NCI-H510A treated with DMSO at 0.1 percent for 48 hours (cell line): ENCODE measurements around the gene ZNHIT2.

Source experiments
- DNase-seq: peaks from one replicate; lab custom pipeline; 2025; lab: John Stamatoyannopoulos, UW

ZNHIT2 gene

GRCh38 chr11:65103476-65103875 lies 14.0 kb downstream of the ZNHIT2 start:
- no peak for DNase-seq

GRCh38 chr11:65102142-65103095 lies 15.1 kb downstream of the ZNHIT2 start:
- DNase-seq: no peak

- DNase-seq: no peak
Observed at GRCh38 chr11:65100674-65101350, 16.7 kb downstream of the ZNHIT2 start.

- no peak for DNase-seq
Observed at GRCh38 chr11:65096926-65097325, 20.6 kb downstream of the ZNHIT2 start.

GRCh38 chr11:65095974-65096806 lies 21.3 kb downstream of the ZNHIT2 start, which contains the start of gene VPS51:
Gene VPS51, plus strand, starts transcription at chr11:65096214. Its CDS starts 37 bp downstream, at chr11:65096251.
- DNase-seq: peak; percentile 81

GRCh38 chr11:65095427-65095826 lies 22.1 kb downstream of the ZNHIT2 start:
- DNase-seq: no peak

GRCh38 chr11:65090628-65091027 lies 26.9 kb downstream of the ZNHIT2 start:
- DNase-seq: no peak

GRCh38 chr11:65089621-65090020 lies 27.9 kb downstream of the ZNHIT2 start:
- no peak for DNase-seq

- DNase-seq: no peak
Observed at GRCh38 chr11:65087827-65088226, 29.7 kb downstream of the ZNHIT2 start.

GRCh38 chr11:65087216-65087615 lies 30.3 kb downstream of the ZNHIT2 start:
- DNase-seq: no peak

GRCh38 chr11:65086809-65087208 lies 30.7 kb downstream of the ZNHIT2 start:
- no peak for DNase-seq

- DNase-seq: no peak
Observed at GRCh38 chr11:65085446-65085845, 32.1 kb downstream of the ZNHIT2 start.

- DNase-seq: peak; percentile 51
Observed at GRCh38 chr11:65084598-65085375, 32.7 kb downstream of the ZNHIT2 start.

- peak; percentile 91 for DNase-seq
Observed at GRCh38 chr11:65083834-65084597, 33.5 kb downstream of the ZNHIT2 start, which contains the start of the genes CDCA5 and ZFPL1. Gene CDCA5, minus strand, starts transcription at chr11:65084040. Its CDS starts 62 bp downstream, at chr11:65083978. Gene ZFPL1, plus strand, starts transcription at chr11:65084222. Its CDS starts 477 bp downstream, at chr11:65084699.

- DNase-seq: no peak
Observed at GRCh38 chr11:65083134-65083833, 34.2 kb downstream of the ZNHIT2 start.

- no peak for DNase-seq
Observed at GRCh38 chr11:65078786-65079342, 38.6 kb downstream of the ZNHIT2 start.

GRCh38 chr11:65078151-65078550 lies 39.4 kb downstream of the ZNHIT2 start:
- DNase-seq: peak; percentile 52

GRCh38 chr11:65077451-65077850 lies 40.0 kb downstream of the ZNHIT2 start:
- DNase-seq: no peak

GRCh38 chr11:65072631-65072966 lies 44.9 kb downstream of the ZNHIT2 start:
- no peak for DNase-seq
